ENCODE data around the gene NRTN. TPM values are rescaled to one million over a fixed set of nuclear protein-coding genes. Genes with fewer than 3 reads are reported as not detected.

NRTN gene
- total and polyA plus RNA-seq, 2 experiments from 2014 or later = 4.0 to 5.5 TPM

- TF ChIP-seq EZH2phosphoT487 (IDR thresholded peaks at IDR 0.05; ENCODE audit: unreplicated experiment) (no peak), JUNB (IDR thresholded peaks at IDR 0.05; ENCODE audit: unreplicated experiment) (no peak)
- TF ChIP-seq, protein P1, sequence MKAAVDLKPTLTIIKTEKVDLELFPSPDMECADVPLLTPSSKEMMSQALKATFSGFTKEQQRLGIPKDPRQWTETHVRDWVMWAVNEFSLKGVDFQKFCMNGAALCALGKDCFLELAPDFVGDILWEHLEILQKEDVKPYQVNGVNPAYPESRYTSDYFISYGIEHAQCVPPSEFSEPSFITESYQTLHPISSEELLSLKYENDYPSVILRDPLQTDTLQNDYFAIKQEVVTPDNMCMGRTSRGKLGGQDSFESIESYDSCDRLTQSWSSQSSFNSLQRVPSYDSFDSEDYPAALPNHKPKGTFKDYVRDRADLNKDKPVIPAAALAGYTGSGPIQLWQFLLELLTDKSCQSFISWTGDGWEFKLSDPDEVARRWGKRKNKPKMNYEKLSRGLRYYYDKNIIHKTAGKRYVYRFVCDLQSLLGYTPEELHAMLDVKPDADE (IDR thresholded peaks at IDR 0.05) = no peak
- TF ChIP-seq, protein P2, sequence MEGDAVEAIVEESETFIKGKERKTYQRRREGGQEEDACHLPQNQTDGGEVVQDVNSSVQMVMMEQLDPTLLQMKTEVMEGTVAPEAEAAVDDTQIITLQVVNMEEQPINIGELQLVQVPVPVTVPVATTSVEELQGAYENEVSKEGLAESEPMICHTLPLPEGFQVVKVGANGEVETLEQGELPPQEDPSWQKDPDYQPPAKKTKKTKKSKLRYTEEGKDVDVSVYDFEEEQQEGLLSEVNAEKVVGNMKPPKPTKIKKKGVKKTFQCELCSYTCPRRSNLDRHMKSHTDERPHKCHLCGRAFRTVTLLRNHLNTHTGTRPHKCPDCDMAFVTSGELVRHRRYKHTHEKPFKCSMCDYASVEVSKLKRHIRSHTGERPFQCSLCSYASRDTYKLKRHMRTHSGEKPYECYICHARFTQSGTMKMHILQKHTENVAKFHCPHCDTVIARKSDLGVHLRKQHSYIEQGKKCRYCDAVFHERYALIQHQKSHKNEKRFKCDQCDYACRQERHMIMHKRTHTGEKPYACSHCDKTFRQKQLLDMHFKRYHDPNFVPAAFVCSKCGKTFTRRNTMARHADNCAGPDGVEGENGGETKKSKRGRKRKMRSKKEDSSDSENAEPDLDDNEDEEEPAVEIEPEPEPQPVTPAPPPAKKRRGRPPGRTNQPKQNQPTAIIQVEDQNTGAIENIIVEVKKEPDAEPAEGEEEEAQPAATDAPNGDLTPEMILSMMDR (conservative IDR thresholded peaks at IDR 0.05; ENCODE audit: low read depth in 2 of 2) = no peak
These were observed 19.9 kb downstream of the NRTN start (continued) for GRCh38 chr19:5824751-5825150.

DNA sequence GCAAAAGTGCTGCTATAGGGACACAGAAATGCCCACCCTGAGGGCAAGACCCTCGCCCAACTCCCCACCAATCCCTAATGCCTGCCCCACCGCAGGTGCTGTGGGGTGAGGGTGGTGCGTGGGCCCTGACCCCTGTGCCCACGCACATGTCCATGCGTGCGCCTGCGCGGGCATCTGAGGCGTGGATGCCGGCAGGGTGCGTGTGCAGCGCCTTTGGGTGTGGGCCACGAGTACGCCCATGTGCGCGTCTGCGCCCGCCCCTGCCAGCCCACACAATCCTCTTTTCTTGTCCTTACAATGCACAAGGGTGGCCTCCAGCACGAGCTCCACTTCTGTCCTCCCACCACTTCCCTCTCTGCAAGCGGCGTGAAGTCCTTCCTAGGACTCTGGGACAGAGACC is 20.3 kb downstream of the NRTN start:
- no peak overlapping the region for H3K4me3 Mint-ChIP-seq
- no peaks in the 10 kb centered on the region for H3K27me3 ChIP-seq (ENCODE audit: insufficient read depth)
- TF ChIP-seq, protein P1 (IDR thresholded peaks at IDR 0.05) = no peak
- TF ChIP-seq REST (IDR thresholded peaks at IDR 0.05; ENCODE audit: unreplicated experiment) (no peak), EZH2phosphoT487 (IDR thresholded peaks at IDR 0.05; ENCODE audit: unreplicated experiment) (no peak), EZH2 (IDR thresholded peaks at IDR 0.05; ENCODE audit: low read depth, unreplicated experiment) (no peak), ZNF114 (CRISPR knock-in tag; IDR thresholded peaks at IDR 0.05) (no peak), NANOG (IDR thresholded peaks at IDR 0.05; ENCODE audit: borderline replicate concordance) (no peak), ZNF462 (CRISPR knock-in tag; IDR thresholded peaks at IDR 0.05) (no peak), JUNB (IDR thresholded peaks at IDR 0.05; ENCODE audit: unreplicated experiment) (no peak), STAT1 (IDR thresholded peaks at IDR 0.05; ENCODE audit: unreplicated experiment) (no peak), CREB1 (CRISPR knock-in tag; IDR thresholded peaks at IDR 0.05; ENCODE audit: low read depth) (no peak)

More for the DNA sequence above, 20.3 kb downstream of the NRTN start:
- Histone ChIP-seq H3K4me2 (no peak overlapping the region), H3K79me2 (replicated peaks; ENCODE audit: insufficient read depth) (no peaks in the 10 kb centered on the region), H3K4me1 (ENCODE audit: insufficient read depth) (peaks cover 4% of the 10 kb centered on the region; the same call in 1 of the 2 replicates), H3K27ac (ENCODE audit: low read depth) (no peak overlapping the region), H4K20me1 (replicated peaks; ENCODE audit: insufficient read depth) (no peaks in the 10 kb centered on the region), H3K9me2 (ENCODE audit: insufficient read depth) (no peaks in the 10 kb centered on the region), H3K36me3 (ENCODE audit: insufficient read depth) (no peaks in the 10 kb centered on the region), H2AFZ (no peak overlapping the region), H3F3A (replicated peaks; ENCODE audit: low read depth) (no peaks in the 10 kb centered on the region), H3K4me3 (no peak overlapping the region)
- H3K36me3 Mint-ChIP-seq (ENCODE audit: low read depth) = no peaks in the 10 kb centered on the region
- peaks cover 25% of the 10 kb centered on the region for H3K27me3 Mint-ChIP-seq (ENCODE audit: insufficient read depth, low read depth, poor library complexity)
- H3K27ac Mint-ChIP-seq = no peak overlapping the region
- H3K4me1 Mint-ChIP-seq = peaks cover 7% of the 10 kb centered on the region
- peaks cover 2% of the 10 kb centered on the region; the same call in 1 of the 3 replicates for H3K9me3 Mint-ChIP-seq
- no peak for DNase-seq (ENCODE audit: low spot score)
- no peak for ATAC-seq
